GM21576 (cell line): ENCODE results near the gene UBE2G2.

ENCODE experiments used
- ATAC-seq: cut with Tn5 transposase; IDR thresholded peaks from one replicate; pipeline ENCODE4 v1.9.1; 2021; ENCODE audit warnings: mild to moderate bottlenecking, moderate library complexity; ENCODE audit not compliant: unreplicated experiment

UBE2G2 gene

DNA sequence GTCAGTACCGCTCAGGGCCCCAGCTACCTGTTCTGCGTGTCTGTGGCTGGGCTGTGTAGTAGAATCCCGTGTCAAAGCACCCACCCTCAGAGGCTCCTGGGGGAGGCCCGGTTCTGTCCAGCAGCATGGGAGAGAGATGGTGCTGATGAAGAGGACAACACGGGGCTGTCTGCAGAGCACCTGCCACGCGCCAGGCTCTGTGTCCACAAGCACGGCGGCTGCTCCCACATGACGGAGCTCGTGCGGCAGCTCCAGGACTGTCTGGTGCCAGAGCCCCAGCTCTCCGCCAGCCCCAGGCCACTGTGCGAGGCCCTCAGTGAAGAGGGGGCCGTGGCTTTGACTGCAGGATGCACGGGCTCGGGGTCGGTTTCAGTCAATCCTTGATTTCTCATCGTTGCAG lies 48.3 kb downstream of the UBE2G2 start:
- ATAC-seq, result no peak

DNA sequence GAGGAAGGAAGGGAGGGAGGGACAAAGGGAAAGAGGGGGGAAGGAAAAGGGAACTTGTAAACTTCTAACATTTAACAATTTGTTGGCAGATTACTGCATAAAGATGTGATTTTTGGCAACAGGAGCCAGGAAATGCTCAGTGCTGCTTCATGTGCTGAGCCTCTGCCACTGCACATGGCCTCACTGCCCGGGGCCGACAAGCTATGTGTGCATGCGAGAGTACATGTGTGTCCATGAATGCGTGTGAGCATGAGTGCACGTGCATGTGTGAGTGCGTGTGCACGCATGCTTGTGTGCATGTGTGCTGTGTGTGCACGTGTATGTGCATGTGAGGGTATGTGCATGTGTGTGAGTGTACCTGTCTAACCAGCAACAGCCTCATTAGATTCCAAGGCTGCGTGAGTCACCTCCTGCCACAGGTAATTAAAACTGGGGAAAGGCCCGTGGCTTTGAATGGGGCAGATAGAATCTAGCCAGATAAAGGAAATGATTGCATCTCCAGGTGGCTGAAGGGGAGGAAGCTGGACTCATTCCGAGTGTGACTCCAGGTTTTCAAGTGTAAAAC lies 48.9 kb downstream of the UBE2G2 start:
- ATAC-seq, result no peak

DNA sequence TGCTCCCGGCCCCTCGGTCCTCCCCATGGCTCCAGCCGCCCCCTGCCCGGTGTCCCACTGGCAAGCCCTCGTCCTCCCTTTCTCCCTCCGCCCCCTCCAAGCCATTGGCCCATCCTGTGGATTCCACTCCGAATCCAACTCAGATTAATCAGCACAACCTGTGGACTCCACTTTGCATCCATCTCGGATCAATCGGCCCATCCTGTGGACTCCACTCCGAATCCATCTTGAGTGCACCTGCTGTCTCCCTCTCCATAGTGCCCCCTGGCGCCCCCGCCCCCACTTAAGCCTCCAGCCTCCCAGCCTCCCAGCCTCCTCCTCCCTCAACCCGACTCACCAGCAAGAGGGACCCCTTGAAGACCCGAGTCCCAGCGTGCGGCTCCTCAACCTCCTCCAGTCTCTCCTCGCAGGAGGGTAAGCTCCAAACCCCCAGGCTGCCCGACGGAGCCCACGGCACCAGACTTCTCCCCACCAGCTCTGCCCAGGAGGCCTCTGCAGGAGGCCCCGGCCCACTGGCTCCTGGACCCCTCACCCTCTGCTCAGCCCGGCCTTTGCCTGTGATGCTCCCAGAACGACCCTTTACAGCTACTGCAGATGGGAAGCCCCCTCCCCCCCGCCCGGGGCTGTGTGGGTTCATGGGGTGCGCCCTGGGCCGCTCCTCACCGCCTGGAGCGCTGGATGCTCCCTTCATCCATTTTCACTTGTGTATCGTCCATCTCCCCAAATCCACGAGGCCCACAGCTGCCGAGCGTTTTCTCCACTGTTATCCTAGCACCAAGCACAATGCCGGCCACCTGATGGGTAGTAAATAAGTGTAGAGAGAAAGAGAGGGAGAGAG lies 49.6 kb downstream of the UBE2G2 start:
- no peak for ATAC-seq

DNA sequence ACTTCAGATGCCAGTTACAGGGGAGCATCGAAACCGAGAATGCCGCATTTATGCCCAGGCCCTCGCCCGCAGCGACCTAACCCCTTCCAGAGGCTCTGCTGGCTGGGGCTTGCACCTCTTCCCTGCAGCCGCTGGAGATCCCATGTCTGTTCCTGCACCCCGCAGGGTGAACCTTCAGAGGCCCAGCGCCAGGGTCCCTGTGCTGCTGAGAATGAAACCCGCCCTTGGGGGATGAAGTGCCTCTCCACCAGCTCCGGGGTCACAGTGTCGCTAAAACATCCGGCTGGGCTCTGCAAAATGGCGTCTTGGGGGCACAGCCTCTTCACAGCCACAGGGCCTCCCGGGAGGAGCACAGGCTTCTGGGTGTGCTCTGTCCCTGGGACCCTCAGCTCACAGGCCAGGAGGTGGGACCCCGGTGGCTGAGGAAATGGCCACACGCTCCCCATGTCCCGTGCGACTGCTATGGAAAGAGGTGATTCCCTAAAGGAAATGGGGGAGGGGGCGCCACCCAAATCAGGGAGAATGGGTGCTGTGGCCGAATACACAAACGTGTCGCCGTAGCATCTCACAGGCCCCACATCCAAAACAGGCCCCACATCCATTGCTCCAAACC lies 50.3 kb downstream of the UBE2G2 start:
- no peak for ATAC-seq

DNA sequence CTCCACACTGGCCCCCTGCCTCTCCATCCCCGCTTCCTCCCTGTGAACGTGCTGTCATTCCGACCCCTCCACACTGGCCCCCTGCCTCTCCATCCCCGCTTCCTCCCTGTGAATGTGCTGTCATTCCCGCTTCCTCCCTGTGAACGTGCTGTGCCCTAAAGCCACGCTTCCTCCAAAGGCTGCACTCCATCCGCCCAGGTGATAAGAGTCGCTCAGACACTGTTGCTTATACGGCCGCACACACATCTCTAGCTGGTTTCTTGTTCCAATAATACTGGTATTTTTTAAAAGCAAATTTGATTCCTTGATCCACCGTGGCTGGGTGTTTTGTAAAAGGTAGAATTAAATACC lies 51.0 kb downstream of the UBE2G2 start:
- no peak for ATAC-seq

DNA sequence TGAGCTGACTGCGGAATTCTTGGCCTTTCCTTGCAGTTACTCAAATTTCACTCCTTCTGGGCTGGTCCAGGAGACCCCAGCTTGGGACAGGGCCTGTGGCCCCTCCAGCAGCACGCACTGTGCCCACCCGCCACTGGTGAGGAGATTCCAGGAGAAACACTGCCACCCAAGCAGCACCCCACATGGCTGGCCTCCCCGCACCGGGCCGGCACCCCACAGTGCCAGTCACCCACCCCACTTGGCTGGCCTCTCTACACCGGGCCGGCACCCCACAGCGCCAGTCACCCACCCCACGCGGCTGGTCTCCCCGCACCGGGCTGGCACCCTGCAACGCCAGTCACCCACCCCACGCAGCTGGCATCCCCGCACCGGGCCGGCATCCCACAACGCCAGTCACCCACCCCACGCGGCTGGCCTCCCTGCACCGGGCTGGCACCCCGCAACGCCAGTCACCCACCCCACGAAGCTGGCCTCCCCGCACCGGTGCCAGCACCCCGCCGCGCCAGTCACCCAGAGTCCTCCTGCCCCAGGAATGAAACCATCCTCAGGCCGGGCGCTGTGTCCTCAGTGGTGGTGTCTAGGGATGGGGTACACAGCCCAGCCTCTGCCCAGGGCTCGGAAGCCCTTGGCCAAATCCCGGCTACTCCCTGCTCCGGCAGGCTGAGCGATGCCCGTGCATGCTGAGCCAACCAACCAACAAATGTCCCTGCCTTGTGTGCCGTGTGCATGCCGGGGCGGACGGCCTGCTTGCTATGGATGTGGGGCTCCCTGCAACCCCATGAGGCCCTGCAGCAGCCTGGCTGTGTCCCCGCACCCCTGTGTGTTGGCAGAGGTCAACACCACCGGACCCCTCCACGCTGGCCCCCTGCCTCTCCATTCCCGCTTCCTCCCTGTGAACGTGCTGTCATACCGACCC lies 51.6 kb downstream of the UBE2G2 start:
- ATAC-seq, result no peak

DNA sequence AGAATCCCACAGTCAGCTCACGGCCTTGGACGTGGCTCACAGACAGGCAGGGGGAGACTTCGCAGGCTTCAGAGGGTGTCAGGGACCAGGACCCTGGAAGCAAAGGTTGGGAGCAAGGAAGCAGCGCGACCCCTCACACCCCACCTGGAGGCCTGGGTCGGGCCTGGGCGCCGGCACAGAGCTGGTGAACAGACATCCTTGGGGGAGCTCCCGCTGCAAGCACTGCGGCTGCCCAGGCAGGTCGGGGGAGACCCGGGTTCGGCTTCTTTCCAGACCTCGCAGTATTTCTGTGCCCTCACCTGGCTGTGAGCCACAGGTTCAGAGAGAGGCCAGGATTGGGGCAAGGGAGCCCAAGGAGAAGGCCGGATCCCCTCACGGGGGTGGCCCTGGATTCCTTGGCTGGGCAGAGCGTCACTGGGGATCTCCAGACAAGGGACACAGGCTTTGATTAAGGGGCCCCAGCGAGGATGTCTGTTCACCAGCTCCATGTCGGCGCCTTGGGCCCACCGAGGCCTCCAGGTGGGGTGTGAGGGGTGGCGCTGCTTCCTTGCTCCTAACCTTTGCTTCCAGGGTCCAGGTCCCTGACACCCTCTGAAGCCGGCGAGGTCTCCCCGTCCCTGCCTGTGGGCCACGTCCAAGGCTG lies 52.4 kb downstream of the UBE2G2 start:
- ATAC-seq, result no peak

DNA sequence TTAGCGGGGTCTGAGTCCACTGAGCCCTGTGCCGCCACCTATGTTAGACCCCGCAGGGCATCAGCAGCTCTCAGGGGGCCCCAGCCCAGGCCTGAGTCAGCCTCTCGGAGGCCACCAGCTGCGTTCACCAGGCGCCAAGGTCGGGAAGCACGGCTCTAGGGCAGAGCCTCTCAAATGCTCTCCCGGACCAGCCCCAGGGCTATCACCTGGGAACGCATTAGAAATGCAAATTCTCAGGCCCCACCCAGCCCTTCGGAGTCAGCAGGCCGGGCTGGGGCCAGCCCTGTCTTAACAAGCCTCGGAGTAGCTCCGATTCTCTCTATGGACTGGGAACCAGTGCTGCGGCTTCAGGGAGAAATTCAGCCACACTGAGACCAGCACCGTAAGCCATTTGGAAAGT lies 53.0 kb downstream of the UBE2G2 start:
- ATAC-seq, result no peak

DNA sequence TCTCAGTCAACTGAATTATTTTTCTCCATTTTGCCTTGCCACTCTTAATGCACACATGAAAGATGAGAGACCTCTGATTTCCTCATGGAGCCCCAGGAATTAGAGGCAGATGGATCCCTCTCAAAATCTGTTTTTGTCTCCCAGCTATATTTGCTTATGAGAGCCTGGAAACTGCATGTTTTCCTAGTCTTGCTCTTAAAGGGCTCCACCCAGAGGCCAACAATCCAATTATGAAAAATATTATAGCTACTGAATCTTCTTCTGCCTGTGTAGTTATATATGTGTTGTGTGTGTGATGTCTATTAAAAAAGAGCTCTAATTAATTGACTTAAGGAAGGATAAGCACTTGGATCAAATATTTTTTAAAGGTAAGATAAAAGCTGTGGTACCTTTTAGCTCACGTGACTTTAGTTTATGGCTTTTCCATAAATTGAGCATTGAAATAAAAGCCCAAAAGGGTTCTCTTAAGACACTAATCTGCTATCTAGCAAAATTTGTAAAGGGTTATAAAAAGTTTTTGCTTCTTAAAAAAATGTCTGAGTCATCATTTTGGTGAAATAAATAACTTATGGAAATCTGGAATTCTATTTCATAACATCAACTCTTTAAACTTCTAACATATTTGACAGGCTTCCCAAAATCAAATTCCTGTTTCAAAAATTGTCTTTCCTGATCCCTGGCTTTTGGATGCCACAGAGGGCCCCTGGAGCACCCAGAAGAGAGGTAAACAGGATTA lies 59.0 kb downstream of the UBE2G2 start:
- no peak for ATAC-seq

DNA sequence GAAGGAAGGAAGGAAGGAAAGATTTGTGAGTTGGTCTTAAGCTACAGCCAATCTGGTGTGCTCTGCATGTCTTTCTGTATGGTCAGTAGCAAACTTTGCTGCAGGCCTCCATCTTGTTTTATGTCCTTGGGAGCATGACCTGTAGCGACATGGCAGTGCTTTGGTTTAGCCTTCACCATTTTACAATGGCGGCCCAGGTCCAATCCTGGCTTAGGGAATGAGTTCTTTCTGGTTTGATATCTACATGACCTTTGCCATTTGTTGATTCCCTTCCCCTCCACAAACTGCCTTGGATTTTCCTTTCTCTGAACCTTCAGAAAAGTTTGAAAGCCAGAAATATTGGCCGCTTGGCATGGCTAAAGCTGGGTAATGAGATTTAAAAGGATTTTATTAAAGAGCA lies 59.7 kb downstream of the UBE2G2 start:
- ATAC-seq, result no peak

DNA sequence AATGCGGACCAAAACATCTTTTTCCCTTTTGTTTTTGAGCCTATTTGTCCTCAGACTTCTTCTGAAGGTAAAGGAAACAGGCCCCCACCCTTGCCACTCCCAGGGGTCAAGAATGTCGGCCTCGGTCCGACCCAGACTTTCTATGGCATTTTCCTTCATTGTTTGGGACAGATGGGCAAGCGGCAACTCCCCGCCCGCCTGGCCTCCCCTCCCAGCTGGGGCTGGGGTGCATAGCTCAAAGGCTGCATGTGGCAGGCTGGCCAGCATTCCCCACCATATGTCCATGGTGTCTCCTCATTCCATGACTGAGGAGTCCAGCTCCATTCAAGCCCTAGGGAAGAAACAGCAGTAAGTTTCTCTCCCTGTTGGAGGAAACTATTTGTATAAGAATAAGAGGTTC lies 60.9 kb downstream of the UBE2G2 start:
- no peak for ATAC-seq

DNA sequence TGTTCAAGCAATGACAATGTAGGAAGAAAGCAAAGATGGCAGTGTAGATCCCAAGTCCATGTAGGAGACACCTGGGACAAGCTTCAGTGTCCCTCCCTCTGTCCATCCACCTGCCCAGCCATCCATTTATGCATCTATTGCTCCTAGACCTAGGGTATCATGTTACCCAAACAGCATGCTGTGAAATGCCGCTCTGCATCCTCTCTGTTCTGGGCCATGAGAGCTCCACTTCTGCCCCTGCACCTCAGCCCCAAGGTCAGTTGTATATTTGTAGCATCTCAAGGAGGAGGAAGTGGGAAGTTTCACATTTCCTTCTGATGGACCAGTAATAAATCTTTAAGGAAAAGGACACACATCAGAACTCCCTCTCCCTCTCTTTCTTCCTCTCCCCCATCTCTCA lies 62.3 kb downstream of the UBE2G2 start:
- no peak for ATAC-seq

DNA sequence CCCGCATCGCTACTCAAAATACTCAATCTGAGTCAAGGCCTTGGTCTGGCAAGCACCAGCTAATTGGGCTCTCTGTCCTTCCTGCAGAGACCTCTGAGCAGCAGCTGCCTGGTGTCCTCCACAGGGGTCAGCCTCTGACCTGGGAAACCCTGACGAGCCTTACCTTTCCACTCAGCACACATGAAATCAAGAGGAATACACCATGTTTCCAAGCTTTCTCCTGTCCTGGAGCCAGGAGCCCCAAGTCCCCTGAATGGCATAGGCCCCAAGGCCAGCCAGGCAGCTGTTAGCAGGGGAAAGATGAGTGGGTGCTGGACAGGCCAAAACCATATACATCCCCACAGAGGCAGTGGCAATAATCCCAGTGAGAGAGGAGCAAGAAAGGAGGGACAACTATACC lies 63.0 kb downstream of the UBE2G2 start:
- ATAC-seq, result no peak

DNA sequence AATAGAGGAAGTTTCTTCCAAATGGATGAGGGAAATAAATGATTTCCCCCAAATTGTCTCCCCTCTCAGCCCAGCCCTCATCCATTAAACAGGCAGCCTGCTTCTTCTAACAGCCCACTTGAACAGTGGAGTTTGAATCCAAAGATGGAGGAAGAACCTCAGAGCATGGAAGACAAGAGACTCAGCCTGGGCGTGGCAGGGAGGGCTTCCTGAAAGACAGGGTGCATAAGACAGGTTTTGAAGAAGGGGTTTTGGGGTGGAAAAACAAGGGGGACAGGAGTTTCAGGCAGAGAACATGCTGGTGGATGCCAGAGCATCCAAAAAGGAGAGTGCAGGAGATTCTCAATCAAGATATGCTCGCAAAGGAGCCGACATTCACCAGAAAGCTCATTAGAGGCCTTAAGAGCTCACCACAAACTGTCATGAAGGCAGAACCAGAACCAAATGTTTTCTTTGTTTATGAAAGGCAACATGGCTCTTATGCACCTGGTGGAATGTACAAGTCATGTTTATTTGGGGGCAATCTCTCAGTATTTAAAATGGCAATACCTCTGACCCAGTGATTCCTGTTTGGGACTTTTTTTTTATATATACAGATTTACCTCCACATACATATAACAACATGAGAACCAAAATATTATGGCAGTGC lies 63.8 kb downstream of the UBE2G2 start:
- no peak for ATAC-seq

DNA sequence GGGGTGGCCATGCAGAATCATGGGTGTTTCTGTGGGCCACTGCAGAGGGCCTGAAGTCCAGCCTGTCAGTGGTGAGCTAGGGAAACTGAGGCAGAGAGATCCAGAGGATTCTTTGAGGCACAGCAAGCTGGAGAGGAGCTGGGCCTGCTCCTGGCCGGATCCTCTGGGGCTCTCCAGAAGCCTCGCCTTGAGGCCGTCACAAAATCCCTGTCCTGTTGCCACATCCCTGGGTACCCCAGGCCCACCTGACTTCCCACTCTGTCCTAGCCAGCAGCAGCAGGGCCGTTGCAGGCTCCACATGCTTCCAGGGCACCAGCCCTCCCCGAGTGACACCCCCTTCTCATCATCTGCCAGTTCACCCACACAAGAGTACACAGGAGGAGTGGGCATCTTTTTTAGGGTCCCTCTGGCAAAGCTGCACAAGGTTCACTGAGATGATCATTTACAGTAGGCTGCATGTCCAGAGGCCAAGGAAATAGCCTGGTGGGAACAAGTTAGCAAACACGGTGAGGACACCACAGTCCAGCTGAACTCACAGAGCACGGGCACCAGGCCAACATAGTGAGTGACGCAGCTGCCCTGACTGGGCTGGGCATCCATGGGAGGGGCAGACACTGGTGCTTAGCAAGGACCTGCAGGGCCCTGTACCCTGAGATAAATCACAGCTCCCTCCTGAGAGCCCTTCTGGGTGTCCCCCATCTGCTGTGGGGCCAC lies 65.2 kb downstream of the UBE2G2 start:
- ATAC-seq, result no peak

DNA sequence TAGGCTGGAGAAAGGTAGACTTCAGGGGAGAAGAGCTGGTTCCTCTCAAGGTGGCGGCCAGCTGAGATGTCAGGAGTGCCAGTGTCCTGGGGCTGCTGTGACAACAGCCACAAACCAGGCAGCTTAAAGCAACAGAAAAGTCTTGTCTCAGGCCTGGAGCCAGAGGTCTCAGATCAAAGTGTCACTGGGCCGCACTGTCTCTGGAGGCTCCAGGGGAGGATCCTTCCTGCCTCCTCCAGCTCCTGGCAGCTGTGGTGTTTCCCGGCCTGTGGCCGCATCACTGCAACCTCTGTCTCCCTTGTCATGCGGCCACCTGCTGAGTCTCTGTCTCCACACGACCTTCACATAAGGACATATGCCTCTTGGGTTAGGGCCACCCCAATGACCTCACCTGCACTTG lies 65.8 kb downstream of the UBE2G2 start:
- no peak for ATAC-seq

DNA sequence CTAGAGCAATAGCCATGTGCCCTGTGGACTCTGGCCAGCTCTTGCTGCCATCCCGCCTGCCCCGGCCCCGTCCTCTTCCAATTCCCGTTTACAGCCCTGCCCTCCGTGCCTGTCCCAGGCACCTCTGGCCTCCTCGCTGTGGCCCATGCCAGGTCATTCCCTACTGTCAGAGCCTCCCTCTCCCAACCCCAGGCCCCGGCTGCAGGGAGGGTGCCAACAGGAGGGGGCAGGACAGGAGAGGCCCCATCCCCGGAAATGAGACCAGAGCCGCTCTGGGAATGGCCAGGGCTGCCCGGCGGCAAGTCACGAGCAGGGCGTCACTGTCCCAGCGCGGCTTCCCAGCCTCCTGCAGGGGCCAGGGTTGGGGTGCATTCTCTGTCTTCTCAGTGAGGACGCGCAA lies 66.8 kb downstream of the UBE2G2 start:
- no peak for ATAC-seq

DNA sequence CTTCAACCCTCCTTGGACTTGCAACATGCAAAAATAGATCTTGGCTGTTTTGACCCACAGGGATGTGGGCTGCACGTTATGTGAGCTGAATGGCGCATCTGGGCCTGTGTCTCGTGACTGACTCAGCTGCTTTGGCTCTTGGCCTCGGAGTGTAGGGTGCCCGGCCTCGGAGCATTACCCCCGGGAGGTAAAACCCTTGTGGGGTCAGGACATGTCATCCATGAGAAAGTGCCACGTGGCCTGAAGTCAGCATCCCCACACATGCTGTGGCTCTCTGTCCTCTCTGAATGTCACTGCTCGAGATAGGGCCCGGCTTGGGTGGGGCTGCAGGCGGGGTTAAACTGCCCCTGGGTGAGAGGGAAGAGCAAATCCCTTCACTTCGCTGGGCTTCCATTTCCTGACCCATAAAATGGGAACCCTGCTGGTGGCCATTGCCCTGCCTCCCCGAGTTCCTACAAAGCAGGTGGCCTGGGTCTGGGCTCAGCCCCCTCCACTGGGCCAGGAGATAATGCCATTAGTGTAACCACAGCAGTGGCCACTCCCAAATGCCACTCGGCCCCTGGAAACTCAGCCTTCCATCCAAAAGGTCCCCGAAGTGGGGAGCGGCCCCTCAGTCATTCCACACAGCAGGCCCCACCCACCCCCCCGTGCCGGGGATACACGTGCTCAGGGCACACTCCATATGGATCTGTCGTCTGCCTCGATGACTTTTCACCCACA lies 67.4 kb downstream of the UBE2G2 start:
- ATAC-seq, result no peak
